Colonic mucosa (tissue), 4 donors: ENCODE data around the gene HECTD1. TPM values are rescaled to one million over a fixed set of nuclear protein-coding genes. Genes with fewer than 3 reads are reported as not detected.

Source experiments
- DNase-seq: peaks from one replicate; pipeline ENCODE4 v3.0.0-alpha.2; 2020
- H3K27ac ChIP-seq: fragments of 200-600 bp; one replicate; pipeline ENCODE4 v1.8.0; 2021
- H3K27me3 ChIP-seq: fragments of 200-600 bp; one replicate; pipeline ENCODE4 v1.8.0; 2021
- H3K36me3 ChIP-seq: fragments of 200-600 bp; one replicate; pipeline ENCODE4 v1.8.0; 2021
- H3K4me1 ChIP-seq: fragments of 200-600 bp; one replicate; pipeline ENCODE4 v1.8.0; 2021; ENCODE audit warnings: mild to moderate bottlenecking
- H3K4me3 ChIP-seq: fragments of 200-600 bp; one replicate; pipeline ENCODE4 v1.8.0; 2021
- H3K9ac ChIP-seq, 2 donors: one replicate each; pipeline ENCODE4 v1.7.0; 2013; ENCODE audit warnings: control low read depth in 2 of 2, low read depth in 2 of 2, low read length in 2 of 2
- H3K9me3 ChIP-seq: fragments of 200-600 bp; one replicate; pipeline ENCODE4 v1.8.0; 2021
- CTCF ChIP-seq: fragments of 200-600 bp; IDR thresholded peaks from one replicate; pipeline ENCODE4 v1.8.0; 2022; ENCODE audit warnings: antibody characterized with exemption, mild to moderate bottlenecking
- intact Hi-C: fragments of 100-400 bp; cut with DNase I; formaldehyde crosslinking; loops from one replicate; pipeline ENCODE4 v1.14.1; 2022
- total RNA-seq, 2 donors: library from RNA; stranded (reverse); fragmentation: NEBNext Ultra II Directional in 1 of 2; extraction: Animal tissue kit (Norgen Biotek cat#: 25700) in 1 of 2; gene quantifications; one replicate each; pipeline ENCODE4 v1.2.1, GENCODE V29; 2021
- donor health status: healthy.
- donor health status: DM: no; HTN: no; CAD: no.
- donor health status: DM: no; HTN: no; CAD: no.

Gene HECTD1
- total RNA-seq, 2 donors from 2014 or later: 113 to 148 TPM

GRCh38 chr14:31222834-31223233 is 15.2 kb upstream of the HECTD1 start:
- Histone ChIP-seq H3K27me3 (no peaks in the 10 kb centered on the region), H3K27ac (no peak overlapping the region), H3K9me3 (no peaks in the 10 kb centered on the region), H3K4me1 (no peaks in the 10 kb centered on the region), H3K9ac (no peak overlapping the region), H3K36me3 (no peaks in the 10 kb centered on the region), H3K4me3 (no peak overlapping the region)
- intact Hi-C loops: no loop called here
- TF ChIP-seq CTCF: no peak
- DNase-seq: no peak

DNA sequence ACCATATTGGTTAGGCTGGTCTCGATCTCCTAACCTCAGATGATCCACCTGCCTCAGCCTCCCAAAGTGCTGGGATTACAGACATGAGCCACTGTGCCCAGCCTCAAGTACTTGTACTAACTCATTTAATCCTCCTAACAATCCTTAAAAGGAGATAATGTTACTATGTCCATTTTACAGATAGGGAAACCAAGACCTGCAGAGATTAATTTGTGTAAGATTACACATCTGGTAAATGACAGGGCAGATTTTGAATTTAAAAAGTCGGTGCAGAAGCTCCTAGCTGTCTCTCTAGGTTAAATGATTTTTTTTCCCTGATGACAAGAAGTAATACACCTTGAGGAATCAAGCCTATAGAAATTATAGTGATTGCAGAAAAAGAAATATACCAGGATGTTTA is 13.7 kb upstream of the HECTD1 start:
- DNase-seq: no peak
- TF ChIP-seq CTCF: no peak
- Histone ChIP-seq H3K4me3 (no peak overlapping the region), H3K9ac (no peak overlapping the region), H3K36me3 (no peaks in the 10 kb centered on the region), H3K27ac (no peak overlapping the region), H3K4me1 (no peaks in the 10 kb centered on the region), H3K9me3 (no peaks in the 10 kb centered on the region), H3K27me3 (no peaks in the 10 kb centered on the region)
- intact Hi-C loops: no loop called here

DNA sequence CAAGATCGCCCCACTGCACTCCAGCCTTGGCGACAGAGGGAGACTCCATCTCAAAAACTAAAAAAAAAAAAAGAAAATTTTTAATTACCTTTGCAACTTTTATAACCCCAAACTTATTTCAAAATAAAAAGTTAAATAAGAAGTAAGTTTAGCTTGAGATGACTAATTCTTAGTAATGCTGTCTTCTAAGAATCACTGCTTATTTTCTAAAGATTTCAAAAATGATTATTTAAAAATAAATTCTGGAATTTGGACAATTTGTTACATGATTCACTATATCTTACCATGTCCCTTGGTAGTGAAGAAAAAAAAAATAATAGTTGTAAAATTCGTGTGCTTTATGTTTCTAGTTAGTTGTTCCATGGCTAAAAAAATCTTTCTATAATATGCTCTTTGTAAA is 11.6 kb upstream of the HECTD1 start:
- no peaks in the 10 kb centered on the region for H3K27me3 ChIP-seq
- no peak for TF ChIP-seq CTCF
- intact Hi-C loops: loop anchor here (10.0 kb wide), 1 partner anchor 46 kb away; no protein-coding TSS in a partner anchor

DNA sequence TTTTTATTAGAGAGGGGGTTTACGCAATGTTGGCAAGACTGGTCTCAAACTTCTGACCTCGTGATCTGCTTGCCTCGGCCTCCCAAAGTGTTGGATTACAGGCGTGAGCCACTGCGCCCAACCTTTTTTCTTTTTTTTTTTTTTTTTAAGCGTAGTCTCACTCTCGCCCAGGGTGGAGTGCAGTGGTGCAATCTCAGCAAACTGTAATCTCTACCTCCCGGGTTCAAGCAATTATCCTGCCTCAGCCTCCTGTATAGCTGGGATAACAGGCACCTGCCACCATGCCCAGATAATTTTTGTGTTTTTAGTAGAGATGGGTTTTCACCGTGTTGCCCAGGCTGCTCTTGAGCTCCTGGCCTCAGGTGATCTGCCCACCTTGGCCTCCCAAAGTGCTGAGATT is 8.8 kb upstream of the HECTD1 start:
- no peak overlapping the region for H3K27ac ChIP-seq
- no peak for TF ChIP-seq CTCF

More for the DNA sequence above, 11.6 kb upstream of the HECTD1 start:
- Histone ChIP-seq H3K9ac (no peak overlapping the region), H3K36me3 (no peaks in the 10 kb centered on the region), H3K27ac (no peak overlapping the region), H3K9me3 (no peaks in the 10 kb centered on the region), H3K4me1 (no peaks in the 10 kb centered on the region), H3K4me3 (no peak overlapping the region)
- no peak for DNase-seq

GRCh38 chr14:31212893-31213292 is 5.3 kb upstream of the HECTD1 start:
- no peak for TF ChIP-seq CTCF
- no peak overlapping the region for H3K27ac ChIP-seq
- H3K4me1 ChIP-seq: no peaks in the 10 kb centered on the region
- no peaks in the 10 kb centered on the region for H3K27me3 ChIP-seq
- no peaks in the 10 kb centered on the region for H3K36me3 ChIP-seq
- no peak overlapping the region for H3K9ac ChIP-seq
- DNase-seq: peak; percentile 12
- intact Hi-C loops: loop anchor here (10.0 kb wide), 1 partner anchor 52 kb away; no protein-coding TSS in a partner anchor
- no peak overlapping the region for H3K4me3 ChIP-seq
- no peaks in the 10 kb centered on the region for H3K9me3 ChIP-seq

More for the DNA sequence above, 8.8 kb upstream of the HECTD1 start:
- no peak overlapping the region for H3K4me3 ChIP-seq
- no peaks in the 10 kb centered on the region for H3K4me1 ChIP-seq
- H3K36me3 ChIP-seq: no peaks in the 10 kb centered on the region
- no peak for DNase-seq
- no peak overlapping the region for H3K9ac ChIP-seq
- H3K9me3 ChIP-seq: no peaks in the 10 kb centered on the region
- intact Hi-C loops: loop anchor here (10.0 kb wide), 1 partner anchor 48 kb away; no protein-coding TSS in a partner anchor
- no peaks in the 10 kb centered on the region for H3K27me3 ChIP-seq
